Measurements from ENCODE around the gene ERP27.

The ERP27 gene

DNA sequence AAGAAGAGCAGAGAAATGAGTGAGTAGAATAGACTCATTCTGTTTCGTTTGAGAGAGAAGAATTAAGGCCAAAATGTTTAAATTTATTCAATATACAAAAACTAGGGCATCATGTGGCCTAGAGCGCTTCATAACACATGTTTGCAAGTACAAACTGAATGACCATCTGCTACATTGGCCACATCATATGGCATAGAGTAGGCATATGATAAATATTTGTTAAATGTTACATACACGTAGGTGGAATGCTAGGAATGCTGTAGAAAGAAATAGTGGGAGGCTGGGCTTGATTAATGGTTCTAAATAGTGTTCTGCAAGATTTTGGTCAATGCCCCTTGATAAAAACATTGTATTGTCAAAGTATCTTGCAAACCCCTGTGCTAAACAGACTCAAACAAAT, 63.5 kb downstream of the ERP27 start:
- H3K4me3 ChIP-seq (ENCODE audit: low read depth, low read length) = no peak overlapping the region
- no peak for DNase-seq (ENCODE audit: low read depth)
- TF ChIP-seq POLR2A (IDR thresholded peaks at IDR 0.05; ENCODE audit: extremely low read depth, insufficient read length) (no peak), MYC (IDR thresholded peaks at IDR 0.05; ENCODE audit: low read depth, low read length) (no peak)
- TF ChIP-seq, protein P1, sequence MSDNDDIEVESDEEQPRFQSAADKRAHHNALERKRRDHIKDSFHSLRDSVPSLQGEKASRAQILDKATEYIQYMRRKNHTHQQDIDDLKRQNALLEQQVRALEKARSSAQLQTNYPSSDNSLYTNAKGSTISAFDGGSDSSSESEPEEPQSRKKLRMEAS (IDR thresholded peaks at IDR 0.05; ENCODE audit: low read depth, low read length) = no peak
- TF ChIP-seq, protein P2, sequence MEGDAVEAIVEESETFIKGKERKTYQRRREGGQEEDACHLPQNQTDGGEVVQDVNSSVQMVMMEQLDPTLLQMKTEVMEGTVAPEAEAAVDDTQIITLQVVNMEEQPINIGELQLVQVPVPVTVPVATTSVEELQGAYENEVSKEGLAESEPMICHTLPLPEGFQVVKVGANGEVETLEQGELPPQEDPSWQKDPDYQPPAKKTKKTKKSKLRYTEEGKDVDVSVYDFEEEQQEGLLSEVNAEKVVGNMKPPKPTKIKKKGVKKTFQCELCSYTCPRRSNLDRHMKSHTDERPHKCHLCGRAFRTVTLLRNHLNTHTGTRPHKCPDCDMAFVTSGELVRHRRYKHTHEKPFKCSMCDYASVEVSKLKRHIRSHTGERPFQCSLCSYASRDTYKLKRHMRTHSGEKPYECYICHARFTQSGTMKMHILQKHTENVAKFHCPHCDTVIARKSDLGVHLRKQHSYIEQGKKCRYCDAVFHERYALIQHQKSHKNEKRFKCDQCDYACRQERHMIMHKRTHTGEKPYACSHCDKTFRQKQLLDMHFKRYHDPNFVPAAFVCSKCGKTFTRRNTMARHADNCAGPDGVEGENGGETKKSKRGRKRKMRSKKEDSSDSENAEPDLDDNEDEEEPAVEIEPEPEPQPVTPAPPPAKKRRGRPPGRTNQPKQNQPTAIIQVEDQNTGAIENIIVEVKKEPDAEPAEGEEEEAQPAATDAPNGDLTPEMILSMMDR (IDR thresholded peaks at IDR 0.05; ENCODE audit: low read depth, low read length) = no peak

DNA sequence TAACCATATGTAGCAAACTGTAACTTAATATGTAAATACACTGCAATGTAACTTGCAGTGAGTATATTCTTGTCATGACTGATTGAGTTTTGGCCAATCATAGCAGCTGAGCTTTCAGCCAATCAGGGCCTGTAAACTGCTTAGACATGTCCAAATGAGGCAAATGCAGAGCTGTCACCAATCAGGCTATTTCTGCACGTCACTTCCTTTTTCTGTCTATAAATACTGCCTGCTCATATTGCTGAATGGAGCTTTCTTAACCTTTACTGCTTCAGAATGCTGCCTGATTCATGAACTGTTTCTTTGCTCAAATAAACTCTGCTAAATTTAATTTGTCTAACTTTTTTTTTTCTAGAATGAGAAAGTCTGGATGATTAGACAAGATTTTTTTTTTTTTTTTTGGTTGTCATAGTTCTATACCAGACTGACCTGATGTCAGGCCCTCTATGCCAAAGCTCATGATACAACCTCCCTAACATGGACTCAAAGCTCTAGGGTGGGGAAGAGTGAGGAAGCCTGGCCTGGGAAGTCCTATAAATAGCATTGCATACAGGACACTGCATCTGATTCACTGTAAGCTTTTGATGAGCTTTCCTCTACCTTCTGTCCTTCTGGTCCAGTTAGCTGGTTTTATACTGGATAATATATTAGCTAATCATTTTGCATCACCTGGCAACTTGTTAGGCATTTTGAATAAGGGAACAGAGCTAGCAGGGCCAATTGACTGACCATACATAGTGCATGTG, 64.7 kb downstream of the ERP27 start:
- DNase-seq (ENCODE audit: low read depth) = peak; percentile 48
- TF ChIP-seq POLR2A (IDR thresholded peaks at IDR 0.05; ENCODE audit: extremely low read depth, insufficient read length) (no peak), MYC (IDR thresholded peaks at IDR 0.05; ENCODE audit: low read depth, low read length) (no peak)
- TF ChIP-seq, protein P2 (IDR thresholded peaks at IDR 0.05; ENCODE audit: low read depth, low read length) = no peak
- TF ChIP-seq, protein P1 (IDR thresholded peaks at IDR 0.05; ENCODE audit: low read depth, low read length) = no peak
- H3K4me3 ChIP-seq (ENCODE audit: low read depth, low read length) = no peak overlapping the region

DNA sequence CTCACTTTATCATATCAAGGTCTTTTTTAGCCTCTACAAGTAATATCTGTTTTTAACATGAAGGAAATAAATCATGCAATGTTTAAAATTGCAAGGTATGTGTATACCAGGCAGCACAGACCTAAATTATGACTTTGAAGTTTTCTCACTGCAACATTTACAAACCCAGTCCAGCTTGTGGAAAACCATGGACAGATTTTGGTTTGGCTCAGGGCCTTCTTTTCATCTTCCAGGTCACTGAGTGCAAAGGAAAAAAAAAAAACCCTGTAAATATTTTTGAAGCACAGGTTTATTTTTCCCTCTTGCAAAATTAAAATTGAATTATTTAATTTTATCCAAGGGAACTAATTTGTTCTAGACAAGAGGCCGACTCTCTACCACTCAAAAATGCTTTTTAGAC, 66.5 kb downstream of the ERP27 start:
- no peak overlapping the region for H3K4me3 ChIP-seq (ENCODE audit: low read depth, low read length)
- TF ChIP-seq, protein P2 (IDR thresholded peaks at IDR 0.05; ENCODE audit: low read depth, low read length) = no peak
- TF ChIP-seq, protein P1 (IDR thresholded peaks at IDR 0.05; ENCODE audit: low read depth, low read length) = no peak
- TF ChIP-seq POLR2A (IDR thresholded peaks at IDR 0.05; ENCODE audit: extremely low read depth, insufficient read length) = no peak
- no peak for TF ChIP-seq MYC (IDR thresholded peaks at IDR 0.05; ENCODE audit: low read depth, low read length)
- no peak for DNase-seq (ENCODE audit: low read depth)

DNA sequence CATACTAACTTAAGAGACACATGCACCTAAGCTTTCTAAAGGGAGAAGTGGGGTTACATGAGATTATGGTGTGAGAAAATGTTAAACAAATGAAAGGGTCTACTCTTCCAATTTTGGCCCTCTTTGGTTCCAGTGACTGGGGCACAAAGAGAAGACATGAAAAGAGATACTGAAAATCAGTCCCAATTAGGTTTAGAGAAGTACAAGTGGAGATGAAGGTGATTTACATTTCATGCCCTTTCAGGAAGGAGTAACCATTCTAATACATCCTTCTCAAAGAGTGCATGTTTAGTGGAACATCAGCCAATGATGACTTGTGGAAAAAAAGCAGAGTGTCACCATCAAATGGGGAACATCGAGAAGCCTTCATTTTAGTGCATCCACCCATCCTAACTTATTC, 67.1 kb downstream of the ERP27 start:
- no peak for DNase-seq (ENCODE audit: low read depth)
- TF ChIP-seq MYC (IDR thresholded peaks at IDR 0.05; ENCODE audit: low read depth, low read length) = no peak
- TF ChIP-seq, protein P2 (IDR thresholded peaks at IDR 0.05; ENCODE audit: low read depth, low read length) = no peak
- no peak for TF ChIP-seq POLR2A (IDR thresholded peaks at IDR 0.05; ENCODE audit: extremely low read depth, insufficient read length)
- H3K4me3 ChIP-seq (ENCODE audit: low read depth, low read length) = no peak overlapping the region

DNA sequence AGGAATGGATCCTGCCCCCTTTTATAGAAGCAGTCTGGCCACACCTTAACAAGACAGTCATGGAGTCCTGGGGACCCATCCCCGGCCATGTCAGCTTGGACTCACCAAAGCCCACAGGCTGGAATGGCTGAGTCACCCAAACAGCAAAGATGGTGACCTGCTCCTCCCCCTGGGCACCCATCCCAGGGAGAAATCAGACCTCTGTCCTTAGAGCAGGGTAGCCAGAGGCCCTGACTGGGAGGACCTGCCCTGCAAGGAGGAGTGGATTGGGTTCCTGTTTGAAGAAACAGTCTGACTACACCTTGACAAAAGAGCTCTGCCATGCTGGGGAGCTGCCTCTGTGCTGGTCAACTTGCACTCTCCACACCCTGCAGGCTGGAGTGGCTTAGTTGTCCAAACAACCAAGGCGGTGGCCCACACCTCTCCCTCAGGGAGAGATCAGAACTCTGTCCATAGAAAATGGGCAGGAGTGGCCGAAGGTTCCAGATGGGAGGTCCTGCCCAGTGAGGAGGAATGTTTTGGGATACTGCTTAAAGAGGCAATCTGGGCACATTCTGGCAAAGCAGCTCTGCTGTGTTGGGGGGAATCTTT, 69.3 kb downstream of the ERP27 start:
- DNase-seq (ENCODE audit: low read depth) = no peak
- TF ChIP-seq POLR2A (IDR thresholded peaks at IDR 0.05; ENCODE audit: extremely low read depth, insufficient read length) = no peak
- no peak for TF ChIP-seq MYC (IDR thresholded peaks at IDR 0.05; ENCODE audit: low read depth, low read length)
- TF ChIP-seq, protein P1 (IDR thresholded peaks at IDR 0.05; ENCODE audit: low read depth, low read length) = no peak
- TF ChIP-seq, protein P2 (IDR thresholded peaks at IDR 0.05; ENCODE audit: low read depth, low read length) = no peak
- no peak overlapping the region for H3K4me3 ChIP-seq (ENCODE audit: low read depth, low read length)
